ENCODE results near the gene KCNQ2. TPM values are rescaled to one million over a fixed set of nuclear protein-coding genes. Genes with fewer than 3 reads are reported as not detected.

Gene KCNQ2
- total RNA-seq, 1 donor from 2014 or later = 39.5 TPM

- Histone ChIP-seq H3F3A (ENCODE audit: low read depth) (peaks cover 6% of the 10 kb centered on the region), H3K9ac (no peak within 1 kb of the TSS), H3K36me3 (no peaks in the 10 kb centered on the region), H2AFZ (replicated peaks) (no peak within 1 kb of the TSS), H3K27me3 (peaks cover 84% of the 10 kb centered on the region), H3K79me2 (ENCODE audit: low read depth) (no peaks in the 10 kb centered on the region), H3K4me2 (peak within 1 kb of the TSS; percentile 82), H3K27ac (no peak within 1 kb of the TSS), H3K4me1 (no peaks in the 10 kb centered on the region), H3K4me3 (peak within 1 kb of the TSS; percentile 51), H3K9me3 (ENCODE audit: low read depth) (no peaks in the 10 kb centered on the region), H4K20me1 (ENCODE audit: low read depth) (peaks cover 20% of the 10 kb centered on the region)
- peaks cover 17% of the 10 kb centered on the region for H3K27me3 Mint-ChIP-seq (ENCODE audit: insufficient read depth, low read depth)
- peak; percentile 70 for DNase-seq (ENCODE audit: low spot score)
- no peak within 1 kb of the TSS for H3K27ac Mint-ChIP-seq
- peak; percentile 48 for TF ChIP-seq EZH2phosphoT487 (IDR thresholded peaks at IDR 0.05)
- TF ChIP-seq, protein P1, sequence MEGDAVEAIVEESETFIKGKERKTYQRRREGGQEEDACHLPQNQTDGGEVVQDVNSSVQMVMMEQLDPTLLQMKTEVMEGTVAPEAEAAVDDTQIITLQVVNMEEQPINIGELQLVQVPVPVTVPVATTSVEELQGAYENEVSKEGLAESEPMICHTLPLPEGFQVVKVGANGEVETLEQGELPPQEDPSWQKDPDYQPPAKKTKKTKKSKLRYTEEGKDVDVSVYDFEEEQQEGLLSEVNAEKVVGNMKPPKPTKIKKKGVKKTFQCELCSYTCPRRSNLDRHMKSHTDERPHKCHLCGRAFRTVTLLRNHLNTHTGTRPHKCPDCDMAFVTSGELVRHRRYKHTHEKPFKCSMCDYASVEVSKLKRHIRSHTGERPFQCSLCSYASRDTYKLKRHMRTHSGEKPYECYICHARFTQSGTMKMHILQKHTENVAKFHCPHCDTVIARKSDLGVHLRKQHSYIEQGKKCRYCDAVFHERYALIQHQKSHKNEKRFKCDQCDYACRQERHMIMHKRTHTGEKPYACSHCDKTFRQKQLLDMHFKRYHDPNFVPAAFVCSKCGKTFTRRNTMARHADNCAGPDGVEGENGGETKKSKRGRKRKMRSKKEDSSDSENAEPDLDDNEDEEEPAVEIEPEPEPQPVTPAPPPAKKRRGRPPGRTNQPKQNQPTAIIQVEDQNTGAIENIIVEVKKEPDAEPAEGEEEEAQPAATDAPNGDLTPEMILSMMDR (IDR thresholded peaks at IDR 0.05) = peak; percentile 29
- peak; percentile 62 for TF ChIP-seq EZH2 (IDR thresholded peaks at IDR 0.05)
- H3K9me3 Mint-ChIP-seq = peaks cover 2% of the 10 kb centered on the region
- H3K4me3 Mint-ChIP-seq = peak within 1 kb of the TSS; percentile 70
- no peaks in the 10 kb centered on the region for H3K36me3 Mint-ChIP-seq
- H3K4me1 Mint-ChIP-seq = peaks cover 12% of the 10 kb centered on the region
Observed at GRCh38 chr20:63498960-63499337, 26.5 kb upstream of the KCNQ2 start, which contains the start of gene EEF1A2. EEF1A2 (minus strand) TSS chr20:63499083; CDS start chr20:63497763, 1,320 bp downstream.

- Histone ChIP-seq H2AFZ (replicated peaks) (no peak overlapping the region), H3K4me3 (peak overlapping the region; percentile 51), H3K79me2 (ENCODE audit: low read depth) (no peaks in the 10 kb centered on the region), H3F3A (ENCODE audit: low read depth) (peaks cover 6% of the 10 kb centered on the region), H3K4me1 (no peaks in the 10 kb centered on the region), H3K4me2 (peak overlapping the region; percentile 82), H4K20me1 (ENCODE audit: low read depth) (peaks cover 20% of the 10 kb centered on the region), H3K9me3 (ENCODE audit: low read depth) (no peaks in the 10 kb centered on the region), H3K36me3 (no peaks in the 10 kb centered on the region), H3K9ac (no peak overlapping the region), H3K27me3 (peaks cover 77% of the 10 kb centered on the region), H3K27ac (no peak overlapping the region)
- TF ChIP-seq, protein P1 (IDR thresholded peaks at IDR 0.05) = no peak
- TF ChIP-seq EZH2 (IDR thresholded peaks at IDR 0.05) (peak; percentile 83), EZH2phosphoT487 (IDR thresholded peaks at IDR 0.05) (peak; percentile 85)
- Mint-ChIP-seq H3K27me3 (ENCODE audit: insufficient read depth, low read depth) (peaks cover 17% of the 10 kb centered on the region), H3K9me3 (peaks cover 2% of the 10 kb centered on the region), H3K4me1 (peaks cover 9% of the 10 kb centered on the region), H3K4me3 (peak overlapping the region; percentile 70), H3K36me3 (no peaks in the 10 kb centered on the region), H3K27ac (no peak overlapping the region)
- DNase-seq (ENCODE audit: low spot score) = no peak
Observed at GRCh38 chr20:63497946-63498935, 25.8 kb upstream of the KCNQ2 start.

DNA sequence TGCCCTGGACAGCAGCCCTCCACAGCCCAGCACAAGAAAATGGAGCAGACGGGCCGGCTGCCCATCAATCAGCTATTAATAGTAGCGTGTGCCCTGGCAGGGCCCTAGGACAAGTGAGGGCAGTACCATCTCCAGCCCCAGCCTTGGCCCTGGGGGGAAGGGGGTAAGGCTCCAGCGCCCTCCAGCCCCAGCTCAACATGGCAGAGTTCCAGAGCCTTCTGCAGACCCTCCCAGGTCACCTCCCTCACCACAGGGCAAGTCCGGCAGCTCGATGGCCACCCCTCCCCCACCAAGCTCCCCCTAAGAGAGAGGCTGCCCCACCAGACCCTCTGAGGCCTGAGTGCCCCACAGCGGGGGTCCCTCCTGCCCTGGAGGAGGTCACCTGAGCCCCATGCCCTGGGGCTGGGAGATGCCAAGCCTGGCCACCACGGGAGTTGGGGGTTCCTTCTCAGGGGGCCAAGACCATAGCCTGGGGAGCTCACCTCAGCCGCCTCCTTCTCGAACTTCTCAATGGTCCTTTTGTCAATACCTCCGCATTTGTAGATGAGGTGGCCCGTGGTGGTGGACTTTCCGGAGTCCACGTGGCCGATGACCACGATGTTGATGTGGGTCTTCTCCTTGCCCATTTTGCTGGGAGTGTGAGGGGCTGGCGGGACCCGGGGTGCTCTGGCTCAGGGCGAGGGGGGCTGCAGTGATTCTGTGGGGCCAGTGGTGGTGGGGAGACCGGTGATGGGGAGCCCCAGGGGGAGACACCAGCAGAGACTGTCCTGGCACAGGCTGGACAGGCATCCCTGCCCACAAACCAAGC, 24.9 kb upstream of the KCNQ2 start:
- Mint-ChIP-seq H3K9me3 (peaks cover 2% of the 10 kb centered on the region), H3K4me1 (peaks cover 9% of the 10 kb centered on the region), H3K36me3 (peaks cover under 1% of the 10 kb centered on the region), H3K4me3 (peak overlapping the region; percentile 69), H3K27ac (no peak overlapping the region), H3K27me3 (ENCODE audit: insufficient read depth, low read depth) (peaks cover 22% of the 10 kb centered on the region)
- H2AFZ ChIP-seq (replicated peaks) = no peak overlapping the region
- H4K20me1 ChIP-seq (ENCODE audit: low read depth) = peaks cover 20% of the 10 kb centered on the region
- H3K9ac ChIP-seq = no peak overlapping the region
- no peak overlapping the region for H3K4me3 ChIP-seq
- H3K4me1 ChIP-seq = no peaks in the 10 kb centered on the region
- no peaks in the 10 kb centered on the region for H3K36me3 ChIP-seq
- DNase-seq (ENCODE audit: low spot score) = no peak
- no peak for TF ChIP-seq EZH2phosphoT487 (IDR thresholded peaks at IDR 0.05)
- TF ChIP-seq, protein P1 (IDR thresholded peaks at IDR 0.05) = no peak
- no peak for TF ChIP-seq EZH2 (IDR thresholded peaks at IDR 0.05)
- H3K4me2 ChIP-seq = no peak overlapping the region
- peaks cover 70% of the 10 kb centered on the region for H3K27me3 ChIP-seq
- H3K9me3 ChIP-seq (ENCODE audit: low read depth) = no peaks in the 10 kb centered on the region
- H3K27ac ChIP-seq = no peak overlapping the region
- H3F3A ChIP-seq (ENCODE audit: low read depth) = peaks cover 6% of the 10 kb centered on the region
- H3K79me2 ChIP-seq (ENCODE audit: low read depth) = no peaks in the 10 kb centered on the region
